Measurements from ENCODE around the gene VWA5B1.

- TF ChIP-seq GATA3 (IDR thresholded peaks at IDR 0.05; ENCODE audit: low read depth, low read length) (no peak), GATA2 (IDR thresholded peaks at IDR 0.05; ENCODE audit: low read depth, low read length) (no peak)
Observed at GRCh38 chr1:20354610-20355009, 63.9 kb downstream of the VWA5B1 start.

Measured in SH-SY5Y (cell line).